ENCODE measurements around the gene MCTP2.

The MCTP2 gene

GRCh38 chr15:94274745-94275144, 43.4 kb downstream of the MCTP2 start:
- H3K9me3 ChIP-seq (ENCODE audit: control insufficient read depth, insufficient read depth, low read depth, low read length) = no peaks in the 10 kb centered on the region
- TF ChIP-seq ZNF202 (tag by site-specific recombination; IDR thresholded peaks at IDR 0.05; ENCODE audit: borderline replicate concordance) = no peak
- no peak for TF ChIP-seq ZNF561 (tag by site-specific recombination; IDR thresholded peaks at IDR 0.05; ENCODE audit: borderline replicate concordance)
- TF ChIP-seq TRIM28 (IDR thresholded peaks at IDR 0.05; ENCODE audit: borderline replicate concordance, low read length) = no peak
- TF ChIP-seq ZNF24 (tag by site-specific recombination; IDR thresholded peaks at IDR 0.05) = no peak
- TF ChIP-seq REST (tag by site-specific recombination; IDR thresholded peaks at IDR 0.05) = no peak
- TF ChIP-seq HIC1 (tag by site-specific recombination; IDR thresholded peaks at IDR 0.05) = no peak
- TF ChIP-seq ZNF426 (tag by site-specific recombination; IDR thresholded peaks at IDR 0.05) = no peak
- no peak for TF ChIP-seq ZNF623 (tag by site-specific recombination; IDR thresholded peaks at IDR 0.05)
- POLR2A ChIA-PET = no interaction called here
- no peaks in the 10 kb centered on the region for H3K4me1 ChIP-seq (ENCODE audit: control insufficient read depth, insufficient read depth, low read length)
- H3K36me3 ChIP-seq (ENCODE audit: control insufficient read depth in 2 of 2, insufficient read depth in 1 of 2, low read length in 2 of 2) = no peaks in the 10 kb centered on the region; a peak in 1 of 3 replicates
- no peak overlapping the region for H3K4me3 ChIP-seq (ENCODE audit: low read depth, low read length)
- H3K27ac ChIP-seq (ENCODE audit: extremely low read depth, low read depth, low read length) = no peak overlapping the region
- CTCF ChIA-PET = no interaction called here

- CTCF ChIA-PET = interaction anchor here (1.3 kb wide), 1 partner anchor 113 kb away, joined by 3 read pairs; no protein-coding TSS in a partner anchor
- H3K4me1 ChIP-seq (ENCODE audit: control insufficient read depth, insufficient read depth, low read length) = peaks cover 7% of the 10 kb centered on the region
- no peaks in the 10 kb centered on the region for H3K9me3 ChIP-seq (ENCODE audit: control insufficient read depth, insufficient read depth, low read depth, low read length)
- H3K27ac ChIP-seq (ENCODE audit: extremely low read depth, low read depth, low read length) = no peak overlapping the region
- POLR2A ChIA-PET = no interaction called here
- no peak overlapping the region for H3K4me3 ChIP-seq (ENCODE audit: low read depth, low read length)
- no peaks in the 10 kb centered on the region; a peak in 1 of 3 replicates for H3K36me3 ChIP-seq (ENCODE audit: control insufficient read depth in 2 of 2, insufficient read depth in 1 of 2, low read length in 2 of 2)
- TF ChIP-seq ZNF184 (tag by site-specific recombination; IDR thresholded peaks at IDR 0.05) (no peak), KLF8 (tag by site-specific recombination; IDR thresholded peaks at IDR 0.05) (no peak), ZNF660 (tag by site-specific recombination; IDR thresholded peaks at IDR 0.05) (no peak), ZNF544 (tag by site-specific recombination; IDR thresholded peaks at IDR 0.05) (no peak), ZBTB7A (tag by site-specific recombination; IDR thresholded peaks at IDR 0.05; ENCODE audit: low read depth) (no peak), ZNF2 (tag by site-specific recombination; IDR thresholded peaks at IDR 0.05) (no peak), REST (tag by site-specific recombination; IDR thresholded peaks at IDR 0.05) (no peak), ZNF133 (tag by site-specific recombination; IDR thresholded peaks at IDR 0.05) (no peak), ZNF843 (tag by site-specific recombination; IDR thresholded peaks at IDR 0.05) (no peak), PRDM4 (tag by site-specific recombination; IDR thresholded peaks at IDR 0.05) (no peak), ZEB2 (tag by site-specific recombination; IDR thresholded peaks at IDR 0.05) (no peak), ZNF791 (tag by site-specific recombination; IDR thresholded peaks at IDR 0.05) (no peak), ZNF146 (tag by site-specific recombination; IDR thresholded peaks at IDR 0.05) (no peak)
Observed at GRCh38 chr15:94277485-94277884, 46.1 kb downstream of the MCTP2 start.
